Neural cell (in vitro differentiated cells): ENCODE measurements around the gene CRTAP. TPM values are rescaled to one million over a fixed set of nuclear protein-coding genes. Genes with fewer than 3 reads are reported as not detected.

Experiments
- H2AFZ ChIP-seq: fragments of 200-600, 300-800 bp; sonication (generic), shearing (Covaris generic); 2 replicates; pipeline ENCODE4 v1.6.0; 2014; ENCODE audit warnings: low read depth, mild to moderate bottlenecking, antibody characterized with exemption, low read length, moderate library complexity
- H3F3A ChIP-seq: fragments of 200-600 bp; shearing (Covaris generic); 2 replicates; pipeline ENCODE4 v1.6.1; 2016; ENCODE audit warnings: mild to moderate bottlenecking, moderate library complexity, mixed read lengths, antibody characterized with exemption, low read length; ENCODE audit not compliant: insufficient read depth, poor library complexity, severe bottlenecking
- H3K27ac ChIP-seq: fragments of 200-600, 300-800 bp; sonication (generic), shearing (Covaris generic); 2 replicates; pipeline ENCODE4 v1.5.1; 2014; ENCODE audit warnings: mild to moderate bottlenecking, low read length, moderate library complexity
- H3K27me3 ChIP-seq: fragments of 300-800, 200-600 bp; sonication (generic), shearing (Covaris generic); 2 replicates; pipeline ENCODE4 v1.6.0; 2014; ENCODE audit warnings: mild to moderate bottlenecking, low read depth, low read length, moderate library complexity; ENCODE audit not compliant: insufficient read depth
- H3K36me3 ChIP-seq: fragments of 300-800, 200-600 bp; sonication (generic), shearing (Covaris generic); 2 replicates; pipeline ENCODE4 v1.5.1; 2014; ENCODE audit warnings: mild to moderate bottlenecking, antibody characterized with exemption, low read length, moderate library complexity; ENCODE audit not compliant: insufficient read depth
- H3K4me2 ChIP-seq: fragments of 300-800, 200-600 bp; sonication (generic), shearing (Covaris generic); 2 replicates; pipeline ENCODE4 v1.6.0; 2014; ENCODE audit warnings: mild to moderate bottlenecking, low read length
- H3K4me3 ChIP-seq: fragments of 300-800, 200-600 bp; sonication (generic), shearing (Covaris generic); 2 replicates; pipeline ENCODE4 v1.5.1; 2014; ENCODE audit warnings: mild to moderate bottlenecking, low read length, moderate library complexity
- H3K79me2 ChIP-seq: fragments of 200-600 bp; shearing (Covaris generic); replicated peaks from 2 replicates; pipeline ENCODE4 v1.6.0; 2014; ENCODE audit warnings: mild to moderate bottlenecking, low read length, moderate library complexity; ENCODE audit not compliant: insufficient read depth
- H3K9ac ChIP-seq: fragments of 300-800, 200-600 bp; sonication (generic), shearing (Covaris generic); 2 replicates; pipeline ENCODE4 v1.6.1; 2016; ENCODE audit warnings: mild to moderate bottlenecking, low read length, mixed read lengths
- H3K9me2 ChIP-seq: fragments of 200-600 bp; shearing (Covaris generic); 2 replicates; pipeline ENCODE4 v1.6.1; 2016; ENCODE audit warnings: mild to moderate bottlenecking, low read length, mixed read lengths; ENCODE audit not compliant: insufficient read depth
- H3K9me3 ChIP-seq: fragments of 200-600, 300-800 bp; sonication (generic), shearing (Covaris generic); 2 replicates; pipeline ENCODE4 v1.6.1; 2016; ENCODE audit warnings: mild to moderate bottlenecking, mixed run types, low read length, moderate library complexity, mixed read lengths
- H4K20me1 ChIP-seq: fragments of 200-600 bp; shearing (Covaris generic); 2 replicates; pipeline ENCODE4 v1.6.1; 2016; ENCODE audit warnings: mild to moderate bottlenecking, mixed run types; ENCODE audit not compliant: insufficient read depth
- CTCF ChIP-seq: fragments of 450-650 bp; IDR thresholded peaks from 2 replicates; pipeline ENCODE4 v1.5.1; 2014; ENCODE audit warnings: antibody characterized with exemption, mild to moderate bottlenecking, moderate library complexity; ENCODE audit not compliant: poor library complexity, severe bottlenecking
- EP300 ChIP-seq: fragments of 450-650 bp; conservative IDR thresholded peaks from 2 replicates; pipeline ENCODE4 v1.6.1; 2014; ENCODE audit warnings: antibody characterized with exemption, mild to moderate bottlenecking, moderate library complexity; ENCODE audit not compliant: poor library complexity, severe bottlenecking
- MXI1 ChIP-seq: fragments of 450-650 bp; conservative IDR thresholded peaks from 2 replicates; pipeline ENCODE4 v1.6.1; 2014; ENCODE audit warnings: antibody characterized with exemption, mild to moderate bottlenecking; ENCODE audit not compliant: poor library complexity, severe bottlenecking
- POLR2AphosphoS5 ChIP-seq: IDR thresholded peaks from 2 replicates; pipeline ENCODE4 v1.6.1; 2012
- RAD21 ChIP-seq: fragments of 450-650 bp; conservative IDR thresholded peaks from 2 replicates; pipeline ENCODE4 v1.6.1; 2014; ENCODE audit warnings: antibody characterized with exemption, mild to moderate bottlenecking, moderate library complexity
- SMC3 ChIP-seq: fragments of 450-650 bp; conservative IDR thresholded peaks from 2 replicates; pipeline ENCODE4 v1.6.1; 2014; ENCODE audit warnings: antibody characterized with exemption, mild to moderate bottlenecking, moderate library complexity; ENCODE audit not compliant: poor library complexity
- TAF1 ChIP-seq: IDR thresholded peaks from 2 replicates; pipeline ENCODE4 v1.6.1; 2012; ENCODE audit warnings: low read depth
- polyA plus RNA-seq: library from polyadenylated mRNA; depleted of rRNA; stranded (reverse); fragments of >200 nt; gene quantifications from 2 replicates; pipeline ENCODE4 v1.2.3, GENCODE V29; 2014
- TF ChIP-seq, protein P1 (sequence below): IDR thresholded peaks from 2 replicates; pipeline ENCODE4 v1.6.1; 2012; ENCODE audit warnings: borderline replicate concordance

Gene CRTAP
- polyA plus RNA-seq, 1 donor from 2014 or later, result 7.1 TPM

DNA sequence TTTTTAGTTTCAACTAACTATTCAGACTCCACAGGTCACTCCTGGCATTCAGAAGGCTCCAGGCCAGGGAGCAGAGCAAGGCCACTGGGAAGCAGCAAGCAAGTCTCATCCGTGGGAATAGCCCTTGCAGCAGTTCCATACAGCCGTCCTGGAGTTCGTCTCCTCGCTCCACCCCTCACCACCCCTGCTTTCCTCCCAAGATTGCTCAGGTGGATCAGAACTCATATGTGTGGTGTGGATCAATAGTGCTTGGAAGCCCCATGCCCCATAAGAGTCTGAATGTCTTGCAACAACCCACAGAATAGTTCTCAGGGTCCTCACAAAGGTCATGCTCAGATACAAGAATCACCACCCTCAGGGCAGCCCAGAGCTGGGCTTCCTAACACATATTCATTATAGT lies 60.3 kb downstream of the CRTAP start:
- TF ChIP-seq TAF1, result no peak
- TF ChIP-seq RAD21, result no peak
- no peak for TF ChIP-seq EP300
- TF ChIP-seq POLR2AphosphoS5, result no peak
- no peak overlapping the region for H3K4me2 ChIP-seq
- H3K4me3 ChIP-seq, result no peak overlapping the region
- H3K36me3 ChIP-seq, result no peaks in the 10 kb centered on the region
- H3F3A ChIP-seq, result no peaks in the 10 kb centered on the region
- H3K27me3 ChIP-seq, result no peaks in the 10 kb centered on the region
- H3K9me2 ChIP-seq, result no peaks in the 10 kb centered on the region
- no peak overlapping the region for H3K27ac ChIP-seq
- H2AFZ ChIP-seq, result no peak overlapping the region
- H3K9ac ChIP-seq, result no peak overlapping the region
- no peaks in the 10 kb centered on the region for H3K79me2 ChIP-seq
- H4K20me1 ChIP-seq, result no peaks in the 10 kb centered on the region
- no peaks in the 10 kb centered on the region for H3K9me3 ChIP-seq

DNA sequence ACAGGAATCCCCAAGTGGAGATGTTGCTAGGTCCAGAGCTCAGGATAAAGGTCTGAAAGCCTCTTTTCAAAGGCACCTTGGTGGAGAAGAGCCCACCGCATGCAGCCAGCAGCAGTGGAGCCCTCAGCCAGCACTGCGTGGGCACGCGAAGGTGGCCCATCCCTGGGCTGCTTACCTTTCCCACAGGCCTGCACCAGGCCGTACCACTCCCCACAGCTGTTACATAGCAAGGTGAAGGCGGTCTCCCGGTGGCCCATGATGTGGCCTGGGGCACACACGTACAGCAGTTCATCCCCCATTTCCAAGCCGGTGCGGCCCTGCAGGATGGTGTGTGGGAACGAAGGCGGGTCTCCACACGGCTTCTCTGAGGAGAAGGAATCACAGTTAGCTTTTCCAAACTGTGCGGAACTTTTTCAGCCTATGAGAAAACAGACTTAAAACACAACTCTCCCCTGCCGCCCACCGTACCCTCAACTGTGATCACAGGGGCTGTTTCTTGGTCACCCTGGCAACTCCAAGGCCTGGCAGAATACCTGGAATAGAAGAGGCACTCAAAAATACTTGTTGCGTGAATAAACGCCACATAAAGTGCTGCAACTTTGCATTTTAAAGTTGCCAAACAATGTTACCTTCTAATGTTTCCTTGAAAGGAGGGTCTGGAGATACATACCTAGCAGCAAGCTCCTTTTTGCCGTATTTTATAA lies 61.0 kb downstream of the CRTAP start:
- no peaks in the 10 kb centered on the region for H3K9me3 ChIP-seq
- no peak for TF ChIP-seq RAD21
- TF ChIP-seq EP300, result no peak
- no peak for TF ChIP-seq CTCF
- TF ChIP-seq SMC3, result no peak
- TF ChIP-seq TAF1, result no peak
- TF ChIP-seq MXI1, result no peak
- no peak for TF ChIP-seq POLR2AphosphoS5
- TF ChIP-seq, protein P1, sequence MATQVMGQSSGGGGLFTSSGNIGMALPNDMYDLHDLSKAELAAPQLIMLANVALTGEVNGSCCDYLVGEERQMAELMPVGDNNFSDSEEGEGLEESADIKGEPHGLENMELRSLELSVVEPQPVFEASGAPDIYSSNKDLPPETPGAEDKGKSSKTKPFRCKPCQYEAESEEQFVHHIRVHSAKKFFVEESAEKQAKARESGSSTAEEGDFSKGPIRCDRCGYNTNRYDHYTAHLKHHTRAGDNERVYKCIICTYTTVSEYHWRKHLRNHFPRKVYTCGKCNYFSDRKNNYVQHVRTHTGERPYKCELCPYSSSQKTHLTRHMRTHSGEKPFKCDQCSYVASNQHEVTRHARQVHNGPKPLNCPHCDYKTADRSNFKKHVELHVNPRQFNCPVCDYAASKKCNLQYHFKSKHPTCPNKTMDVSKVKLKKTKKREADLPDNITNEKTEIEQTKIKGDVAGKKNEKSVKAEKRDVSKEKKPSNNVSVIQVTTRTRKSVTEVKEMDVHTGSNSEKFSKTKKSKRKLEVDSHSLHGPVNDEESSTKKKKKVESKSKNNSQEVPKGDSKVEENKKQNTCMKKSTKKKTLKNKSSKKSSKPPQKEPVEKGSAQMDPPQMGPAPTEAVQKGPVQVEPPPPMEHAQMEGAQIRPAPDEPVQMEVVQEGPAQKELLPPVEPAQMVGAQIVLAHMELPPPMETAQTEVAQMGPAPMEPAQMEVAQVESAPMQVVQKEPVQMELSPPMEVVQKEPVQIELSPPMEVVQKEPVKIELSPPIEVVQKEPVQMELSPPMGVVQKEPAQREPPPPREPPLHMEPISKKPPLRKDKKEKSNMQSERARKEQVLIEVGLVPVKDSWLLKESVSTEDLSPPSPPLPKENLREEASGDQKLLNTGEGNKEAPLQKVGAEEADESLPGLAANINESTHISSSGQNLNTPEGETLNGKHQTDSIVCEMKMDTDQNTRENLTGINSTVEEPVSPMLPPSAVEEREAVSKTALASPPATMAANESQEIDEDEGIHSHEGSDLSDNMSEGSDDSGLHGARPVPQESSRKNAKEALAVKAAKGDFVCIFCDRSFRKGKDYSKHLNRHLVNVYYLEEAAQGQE, result no peak
- H3K79me2 ChIP-seq, result no peaks in the 10 kb centered on the region
- H3K9me2 ChIP-seq, result no peaks in the 10 kb centered on the region
- no peaks in the 10 kb centered on the region for H3F3A ChIP-seq
- no peak overlapping the region for H3K4me2 ChIP-seq
- H3K27me3 ChIP-seq, result no peaks in the 10 kb centered on the region
- H4K20me1 ChIP-seq, result no peaks in the 10 kb centered on the region
- H3K27ac ChIP-seq, result no peak overlapping the region
- H3K9ac ChIP-seq, result no peak overlapping the region
- no peak overlapping the region for H3K4me3 ChIP-seq
- H2AFZ ChIP-seq, result no peak overlapping the region
- no peaks in the 10 kb centered on the region for H3K36me3 ChIP-seq

DNA sequence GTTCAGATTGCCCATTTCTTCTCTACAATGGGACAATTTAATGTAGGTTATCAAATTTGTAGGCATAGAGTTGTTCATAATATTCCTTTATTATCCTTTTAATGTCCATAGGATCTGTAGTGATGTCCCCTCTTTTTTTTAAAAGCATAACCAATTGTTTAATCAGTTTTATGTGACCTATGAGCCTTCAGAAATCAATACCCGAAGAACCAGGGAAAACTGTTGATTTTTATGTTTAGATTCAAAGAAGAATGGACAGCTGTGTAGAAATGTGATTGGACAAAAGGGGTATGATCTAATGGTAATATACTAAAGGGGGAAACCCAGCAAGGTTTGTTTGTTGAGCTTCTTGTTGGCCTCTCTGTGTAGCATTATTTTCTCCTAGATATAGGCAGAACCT lies 65.3 kb downstream of the CRTAP start:
- Histone ChIP-seq H3K27me3 (no peaks in the 10 kb centered on the region), H3F3A (no peaks in the 10 kb centered on the region), H3K4me2 (no peak overlapping the region), H3K9me2 (no peaks in the 10 kb centered on the region), H2AFZ (no peak overlapping the region), H3K4me3 (no peak overlapping the region), H3K9ac (no peak overlapping the region), H4K20me1 (no peaks in the 10 kb centered on the region), H3K9me3 (no peaks in the 10 kb centered on the region), H3K36me3 (no peaks in the 10 kb centered on the region), H3K27ac (no peak overlapping the region), H3K79me2 (no peaks in the 10 kb centered on the region)
- TF ChIP-seq MXI1 (no peak), CTCF (no peak), SMC3 (no peak), TAF1 (no peak), RAD21 (no peak), POLR2AphosphoS5 (no peak), EP300 (no peak)
- TF ChIP-seq, protein P1, result no peak
